Stimulated activated CD4-positive, alpha-beta T cell treated with anti-CD3 and anti-CD28 coated beads, TNF-alpha, amount 100 ng/mL, for 1 hour (primary cell): Measurements from ENCODE around the gene DUSP16.
"Not testable (repeated sequence)": the region's sequence is repeated elsewhere in the genome, so short reads cannot be mapped to it uniquely, and the experiment has no call there.

Experiments
- DNase-seq, 3 donors: peaks; one replicate each; pipeline ENCODE4 v3.0.0-alpha.2; 2020; ENCODE audit warnings: low read depth in 3 of 3, low spot score in 1 of 3

Gene DUSP16

GRCh38 chr12:12585115-12585863 lies 22.6 kb upstream of the DUSP16 start:
- DNase-seq, result no peak

DNA sequence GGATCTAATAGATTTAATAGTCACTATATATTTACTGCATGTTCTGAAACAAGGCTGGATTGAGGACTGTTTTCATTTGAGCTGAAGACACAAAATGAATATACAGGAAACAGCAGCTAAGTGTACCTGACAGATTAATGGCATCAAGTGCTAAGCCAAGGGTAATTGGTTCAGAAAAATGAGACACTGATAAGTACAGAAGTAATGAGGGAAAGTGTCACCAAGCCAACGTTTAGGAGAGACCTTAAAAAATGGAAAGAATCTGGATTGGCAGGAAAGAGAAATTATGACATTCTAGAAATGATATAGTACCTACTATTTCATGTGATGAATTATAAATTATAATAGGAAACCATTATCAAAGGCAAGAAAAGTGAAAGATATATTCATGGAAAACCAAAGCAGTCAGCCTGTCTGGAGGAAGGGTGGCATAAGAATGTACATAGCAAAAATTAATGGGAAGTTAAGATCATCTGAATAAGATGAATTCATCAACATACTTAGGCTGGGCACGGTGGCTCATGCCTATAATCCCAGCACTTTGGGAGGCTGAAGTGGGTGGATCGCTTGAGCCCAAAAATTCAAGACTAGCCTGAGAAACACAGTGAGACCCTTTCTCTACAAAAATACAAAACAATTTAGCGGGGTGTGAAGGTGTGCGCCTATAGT lies 21.0 kb upstream of the DUSP16 start:
- no peak for DNase-seq

GRCh38 chr12:12582895-12583303 lies 20.2 kb upstream of the DUSP16 start:
- no peak for DNase-seq

GRCh38 chr12:12582193-12582881 lies 19.7 kb upstream of the DUSP16 start:
- no peak for DNase-seq

GRCh38 chr12:12580716-12581115 lies 18.1 kb upstream of the DUSP16 start:
- not testable (repeated sequence) for DNase-seq

DNA sequence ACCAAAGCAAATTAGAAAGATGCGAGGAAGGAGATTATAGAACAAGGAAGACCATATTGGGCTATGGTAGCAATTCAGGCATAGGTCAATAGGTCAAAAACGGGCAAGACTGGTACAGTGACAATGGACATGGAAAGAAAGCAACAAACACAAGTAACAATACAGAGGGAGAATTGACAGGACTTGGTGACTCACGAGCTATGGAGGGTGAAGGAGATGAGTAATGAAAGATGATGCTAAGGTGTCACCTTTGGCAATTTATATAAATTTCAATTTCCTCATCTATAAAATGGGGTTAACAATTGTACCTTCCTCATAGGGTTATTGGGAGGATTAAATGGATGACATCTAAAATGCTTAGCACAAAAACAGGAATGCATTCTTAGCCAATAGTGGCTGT lies 15.1 kb upstream of the DUSP16 start:
- DNase-seq, result no peak

- DNase-seq, result no peak
Observed at GRCh38 chr12:12572659-12573058, 10.0 kb upstream of the DUSP16 start.

DNA sequence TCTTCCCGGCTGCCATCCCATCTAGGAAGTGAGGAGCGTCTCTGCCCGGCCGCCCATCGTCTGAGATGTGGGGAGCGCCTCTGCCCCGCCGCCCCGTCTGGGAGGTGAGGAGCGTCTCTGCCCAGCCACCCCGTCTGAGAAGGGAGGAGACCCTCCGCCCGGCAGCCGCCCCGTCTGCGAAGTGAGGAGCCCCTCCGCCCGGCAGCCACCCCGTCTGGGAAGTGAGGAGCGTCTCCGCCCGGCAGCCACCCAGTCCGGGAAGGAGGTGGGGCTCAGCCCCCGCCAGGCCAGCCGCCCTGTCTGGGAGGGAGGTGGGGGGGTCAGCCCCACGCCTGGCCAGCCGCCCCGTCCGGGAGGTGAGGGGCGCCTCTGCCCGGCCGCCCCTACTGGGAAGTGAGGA lies 3.3 kb upstream of the DUSP16 start:
- not testable (repeated sequence) for DNase-seq

DNA sequence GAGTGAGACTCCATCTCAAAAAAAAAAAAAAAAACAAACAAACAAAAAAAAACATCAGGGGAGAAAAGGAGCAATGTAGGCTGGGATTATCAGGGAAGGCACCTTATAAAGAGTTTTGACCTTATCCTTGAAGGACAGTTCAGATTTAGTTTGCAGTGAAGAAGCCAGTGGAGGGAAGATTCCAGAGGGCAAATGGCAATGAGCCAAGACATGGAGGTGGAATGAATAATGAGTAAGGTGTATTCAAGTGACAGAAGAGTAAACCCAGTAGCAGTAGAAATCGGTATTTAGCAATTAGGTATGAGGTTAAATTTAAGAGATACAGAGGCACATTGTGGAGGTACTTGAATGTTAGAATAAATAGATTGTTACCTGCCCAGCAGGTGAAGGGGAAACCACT lies 2.2 kb upstream of the DUSP16 start:
- no peak for DNase-seq

GRCh38 chr12:12563290-12563928 lies 746 bp upstream of the DUSP16 start:
- DNase-seq, result no peak

DNA sequence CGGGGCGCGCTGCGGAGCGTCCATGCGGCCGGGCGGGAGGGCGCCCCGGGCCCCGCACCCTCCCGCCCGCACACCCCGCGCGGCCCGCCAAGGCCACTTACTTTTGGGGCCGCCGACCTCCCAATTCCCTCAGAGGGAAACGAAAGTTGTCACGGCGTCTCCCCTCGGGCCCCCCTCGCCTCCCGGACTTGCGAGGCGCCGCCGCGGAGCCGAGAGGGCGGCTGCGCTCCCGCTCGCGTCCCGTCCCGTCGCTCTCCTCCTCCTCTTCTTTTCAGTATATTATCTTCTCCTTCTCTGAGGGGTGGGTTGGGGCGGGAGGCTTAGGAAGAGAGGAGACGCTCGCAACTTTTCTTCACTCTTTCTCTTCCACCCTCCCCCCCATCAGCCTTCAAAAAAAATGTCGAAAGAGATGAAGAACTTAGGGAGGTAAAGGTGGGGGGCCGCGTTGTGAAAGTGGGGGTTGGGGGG lies 613 bp downstream of the DUSP16 start:
- peak in 1 of 3 donors; percentile 28 for DNase-seq

GRCh38 chr12:12561371-12562015 lies 1.2 kb downstream of the DUSP16 start:
- peak in 2 of 3 donors; percentile 11 to 32 for DNase-seq

GRCh38 chr12:12560587-12561370 lies 1.9 kb downstream of the DUSP16 start:
- DNase-seq, result peak in 2 of 3 donors; percentile 6 to 34

- no peak for DNase-seq
Observed at GRCh38 chr12:12559719-12560296, 2.9 kb downstream of the DUSP16 start.

DNA sequence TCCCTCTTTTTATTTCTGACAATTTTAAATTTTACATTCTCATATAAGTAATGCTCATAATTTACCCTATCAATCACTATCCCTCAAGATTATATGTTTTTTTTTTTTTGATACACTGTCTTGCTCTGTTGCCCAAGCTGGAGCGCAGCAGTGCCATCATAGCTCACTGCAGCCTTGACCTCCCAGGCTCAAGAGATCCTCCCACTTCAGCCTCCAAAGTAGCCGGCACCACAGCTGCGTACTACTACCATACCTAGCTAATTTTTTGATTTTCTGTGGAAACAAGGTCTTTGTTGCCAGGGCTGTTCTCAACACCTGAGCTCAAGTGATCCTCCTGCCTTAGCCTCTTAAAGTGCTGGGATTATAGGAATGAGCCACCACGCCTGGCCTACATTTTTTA lies 4.4 kb downstream of the DUSP16 start:
- no peak for DNase-seq

DNA sequence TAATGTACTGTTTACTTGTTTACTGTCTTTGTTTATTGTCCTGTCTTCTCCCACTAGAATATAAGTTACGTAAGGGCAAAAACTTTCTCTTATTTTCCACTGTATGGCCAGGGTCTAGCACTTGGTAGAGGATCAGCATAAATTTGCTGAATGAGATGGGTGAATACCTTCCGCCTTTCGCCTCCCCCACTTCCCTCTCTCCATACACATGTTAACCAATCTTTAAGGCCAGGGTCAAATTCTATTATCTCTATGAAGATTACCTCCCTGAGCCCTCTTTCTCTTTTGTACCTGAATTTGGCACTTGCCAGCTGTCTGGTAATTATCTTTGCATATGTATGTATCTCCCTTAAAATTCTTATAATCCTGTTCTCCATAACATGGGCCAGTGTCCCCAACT lies 4.9 kb downstream of the DUSP16 start:
- DNase-seq, result no peak

GRCh38 chr12:12555656-12556055 lies 7.0 kb downstream of the DUSP16 start:
- DNase-seq, result no peak

DNA sequence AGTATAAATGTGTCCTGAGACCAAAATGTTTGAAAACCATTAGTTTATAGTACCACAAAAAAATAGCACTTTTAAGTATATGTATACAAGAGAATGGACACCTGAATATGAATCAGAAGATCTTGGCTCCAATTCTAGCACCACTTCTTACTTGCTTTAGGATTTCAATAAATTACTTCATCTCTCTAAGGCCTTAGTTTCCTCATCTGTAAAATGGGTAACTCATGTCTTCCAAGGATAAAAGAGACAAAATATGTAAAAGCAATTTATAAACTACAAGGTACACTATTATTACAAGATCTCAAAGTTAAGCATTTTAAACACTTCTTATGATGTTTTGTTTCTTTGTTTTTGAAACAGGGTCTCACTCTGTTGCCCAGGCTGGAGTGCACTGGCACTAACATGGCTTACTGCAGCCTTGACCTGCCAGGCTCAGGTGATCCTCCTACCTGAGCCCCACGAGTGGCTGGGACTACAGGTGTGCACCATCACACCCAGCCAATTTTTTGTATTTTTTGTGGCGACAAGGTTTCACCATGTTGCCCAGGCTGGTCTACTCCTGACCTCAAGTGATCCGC lies 9.4 kb downstream of the DUSP16 start:
- no peak for DNase-seq

DNA sequence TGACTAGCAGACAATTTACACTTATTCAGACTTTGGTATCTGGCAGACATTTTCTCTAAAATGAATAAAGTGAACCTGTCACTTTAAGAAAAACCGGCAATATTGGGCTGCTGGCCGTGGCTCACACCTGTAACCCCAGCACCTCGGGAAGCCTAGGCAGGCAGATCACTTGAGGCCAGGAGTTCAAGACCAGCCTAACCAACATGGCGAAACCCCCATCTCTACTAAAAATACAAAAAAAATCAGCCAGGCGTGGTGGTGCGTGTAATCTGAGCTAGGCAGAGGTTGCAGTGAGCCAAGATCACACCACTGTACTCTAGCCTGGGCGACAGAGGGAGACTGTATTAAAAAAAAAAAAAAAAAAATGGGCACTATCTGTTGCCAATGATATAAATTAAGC lies 11.5 kb downstream of the DUSP16 start:
- DNase-seq, result no peak

GRCh38 chr12:12550277-12550676 lies 12.4 kb downstream of the DUSP16 start:
- DNase-seq, result no peak
